HG02798 (cell line): Measurements from ENCODE around the gene VIM.

Experiments
- ATAC-seq: cut with Tn5 transposase; IDR thresholded peaks from one replicate; pipeline ENCODE4 v1.9.1; 2021; ENCODE audit warnings: mild to moderate bottlenecking; ENCODE audit not compliant: unreplicated experiment, poor library complexity

The VIM gene

GRCh38 chr10:17229967-17230682, 2.1 kb downstream of the VIM start:
- peak; percentile 56 for ATAC-seq

GRCh38 chr10:17231788-17232187, 3.7 kb downstream of the VIM start:
- no peak for ATAC-seq

- no peak for ATAC-seq
Observed at GRCh38 chr10:17232276-17232960, 4.4 kb downstream of the VIM start.

GRCh38 chr10:17233286-17233991, 5.4 kb downstream of the VIM start:
- ATAC-seq, result no peak

DNA sequence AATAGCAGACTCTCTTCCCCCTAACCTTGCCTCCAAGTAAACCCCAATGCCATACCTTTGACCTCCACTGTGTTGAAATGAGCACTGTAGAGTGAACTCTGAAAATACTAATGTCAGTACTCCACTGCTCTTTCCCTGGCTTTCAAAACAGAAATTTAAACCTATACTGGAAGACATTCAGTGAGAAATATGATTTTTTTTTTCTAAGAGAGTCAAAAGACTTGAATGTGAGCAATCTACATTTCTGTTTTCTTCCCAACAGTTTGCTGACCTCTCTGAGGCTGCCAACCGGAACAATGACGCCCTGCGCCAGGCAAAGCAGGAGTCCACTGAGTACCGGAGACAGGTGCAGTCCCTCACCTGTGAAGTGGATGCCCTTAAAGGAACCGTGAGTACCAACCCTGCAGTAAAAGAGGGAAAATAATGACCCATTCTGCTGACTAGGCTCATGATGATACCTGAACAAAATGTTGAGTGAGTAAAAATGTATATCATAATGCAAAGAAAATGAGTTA, 6.4 kb downstream of the VIM start:
- no peak for ATAC-seq

DNA sequence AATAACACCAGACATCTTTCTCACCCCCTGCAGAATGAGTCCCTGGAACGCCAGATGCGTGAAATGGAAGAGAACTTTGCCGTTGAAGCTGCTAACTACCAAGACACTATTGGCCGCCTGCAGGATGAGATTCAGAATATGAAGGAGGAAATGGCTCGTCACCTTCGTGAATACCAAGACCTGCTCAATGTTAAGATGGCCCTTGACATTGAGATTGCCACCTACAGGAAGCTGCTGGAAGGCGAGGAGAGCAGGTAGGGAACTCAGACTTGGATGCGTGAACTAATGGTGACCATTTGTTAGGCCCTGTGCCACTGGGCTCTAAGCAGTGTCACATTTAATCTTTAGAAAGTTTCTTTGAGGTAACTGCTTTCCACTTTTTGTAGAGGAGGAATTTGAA, 7.1 kb downstream of the VIM start:
- ATAC-seq, result no peak

DNA sequence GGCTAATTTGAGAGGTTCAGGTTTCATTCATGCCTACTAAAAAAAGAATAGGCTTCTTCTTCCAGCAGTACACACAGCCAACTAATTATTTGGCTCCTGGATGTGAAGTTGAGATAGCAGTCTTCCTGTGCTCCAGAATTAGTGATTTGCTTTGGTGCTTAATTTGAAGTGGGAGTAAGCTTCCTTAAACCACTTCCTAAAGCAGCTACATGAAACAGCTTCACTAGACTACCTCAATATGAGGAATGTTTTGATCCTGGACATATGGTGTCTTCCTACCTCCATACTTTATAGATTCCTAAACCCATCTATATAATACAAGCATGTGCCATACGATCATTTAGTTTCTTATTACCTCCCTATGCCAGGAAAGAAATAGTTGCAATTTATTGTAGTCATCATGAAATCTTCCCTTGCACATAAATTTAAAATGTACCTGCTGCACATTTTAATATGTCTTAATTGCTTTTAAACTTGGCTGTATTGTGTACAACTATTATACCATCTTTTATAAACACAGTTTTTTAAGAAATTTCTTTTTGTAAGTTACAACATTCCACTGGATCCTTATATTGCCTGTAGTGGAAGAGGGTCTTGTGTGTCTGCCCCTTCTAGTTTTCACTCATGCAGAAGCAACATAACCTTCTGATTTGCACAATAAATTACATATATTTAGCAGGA, 8.6 kb downstream of the VIM start:
- ATAC-seq, result no peak

DNA sequence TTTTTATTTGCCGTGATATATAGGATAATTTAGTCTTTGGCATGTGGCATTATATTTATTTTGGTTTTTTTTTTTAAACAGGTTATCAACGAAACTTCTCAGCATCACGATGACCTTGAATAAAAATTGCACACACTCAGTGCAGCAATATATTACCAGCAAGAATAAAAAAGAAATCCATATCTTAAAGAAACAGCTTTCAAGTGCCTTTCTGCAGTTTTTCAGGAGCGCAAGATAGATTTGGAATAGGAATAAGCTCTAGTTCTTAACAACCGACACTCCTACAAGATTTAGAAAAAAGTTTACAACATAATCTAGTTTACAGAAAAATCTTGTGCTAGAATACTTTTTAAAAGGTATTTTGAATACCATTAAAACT, 9.1 kb downstream of the VIM start:
- ATAC-seq, result no peak

DNA sequence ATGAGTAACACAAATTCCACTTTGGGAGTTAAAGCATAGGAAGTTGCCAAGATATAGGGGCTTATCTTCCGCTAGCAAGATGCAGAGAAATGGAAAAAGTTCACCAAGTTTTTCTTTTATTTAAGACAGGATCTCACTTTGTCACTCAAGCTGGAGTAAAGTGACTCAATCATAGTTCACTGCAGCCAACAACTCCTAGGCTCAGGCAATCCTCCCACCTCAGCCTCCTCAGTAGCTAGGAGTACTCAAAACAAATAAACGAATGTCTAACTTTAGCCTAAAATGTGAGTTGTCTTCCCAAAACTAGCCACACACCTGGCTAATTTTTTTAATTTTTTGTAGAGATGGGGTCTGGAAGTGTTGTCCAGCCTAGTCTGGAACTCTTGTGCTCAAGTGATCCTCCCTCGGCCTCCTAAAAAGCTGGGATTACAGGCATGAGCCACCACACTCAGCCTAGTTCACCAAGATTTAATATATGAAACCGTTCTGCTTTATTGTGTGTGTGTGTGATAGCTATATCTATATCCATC, 9.9 kb downstream of the VIM start:
- ATAC-seq, result no peak

DNA sequence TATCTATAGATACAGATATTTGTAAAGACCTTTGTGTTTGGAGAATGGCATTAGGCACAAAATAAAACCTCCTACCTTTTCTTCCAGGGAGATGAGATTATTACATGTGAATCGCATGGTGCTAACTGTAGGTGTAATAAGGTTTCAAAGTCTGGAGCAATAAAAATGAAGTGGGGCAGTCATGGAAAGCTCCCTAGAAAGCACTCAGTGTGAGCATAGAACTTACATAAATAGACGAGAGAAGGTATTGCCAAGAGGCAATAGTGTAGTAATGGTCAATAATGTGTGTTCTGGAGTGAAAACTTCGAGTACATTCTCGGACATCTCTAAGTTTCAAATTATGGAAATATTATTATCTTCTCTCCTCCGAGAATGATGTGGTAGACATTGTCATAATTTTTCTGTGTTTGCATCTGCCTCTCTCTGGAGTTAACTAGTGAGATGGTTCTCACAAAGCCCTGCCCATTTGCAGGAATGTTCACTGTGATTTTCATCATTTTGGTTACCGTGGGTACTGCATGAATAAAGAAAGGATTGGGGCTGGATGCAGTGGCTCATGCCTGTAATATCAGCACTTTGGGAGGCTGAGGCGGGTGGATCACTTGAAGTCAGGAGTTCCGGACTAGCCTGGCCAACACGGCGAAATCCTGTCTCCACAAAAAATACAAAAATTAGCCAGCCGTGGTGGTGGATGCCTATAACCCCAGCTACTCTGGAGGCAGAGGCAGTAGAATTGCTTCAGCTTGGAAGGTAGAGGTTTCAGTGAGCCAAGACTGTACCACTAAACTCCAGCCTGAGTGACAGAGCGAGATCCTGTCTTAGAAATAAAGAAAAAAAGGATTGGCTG, 10.6 kb downstream of the VIM start:
- no peak for ATAC-seq

- ATAC-seq, result no peak
Observed at GRCh38 chr10:17239345-17240085, 11.5 kb downstream of the VIM start.

- ATAC-seq, result no peak
Observed at GRCh38 chr10:17240096-17240495, 12.1 kb downstream of the VIM start.

DNA sequence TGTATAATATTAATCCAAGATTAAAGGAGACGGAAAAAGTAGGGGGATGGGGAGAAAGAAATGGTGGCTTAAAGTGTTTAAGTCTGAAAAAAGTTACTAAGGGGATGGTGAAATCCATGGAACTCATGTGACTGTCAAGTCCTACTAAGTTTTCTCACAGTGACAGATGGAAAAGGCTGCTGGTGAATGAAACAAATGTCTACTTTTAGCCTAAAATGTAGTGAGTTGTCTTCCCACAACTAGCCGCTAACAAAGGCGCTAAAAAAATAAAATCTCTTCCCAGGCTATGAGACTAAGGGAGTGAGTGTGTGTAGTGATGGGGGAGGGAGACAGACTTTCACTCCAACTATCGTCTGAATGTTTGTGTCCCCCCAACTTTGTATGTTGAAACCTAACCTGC, 12.6 kb downstream of the VIM start:
- no peak for ATAC-seq

- no peak for ATAC-seq
Observed at GRCh38 chr10:17241611-17242333, 13.7 kb downstream of the VIM start.

- ATAC-seq, result no peak
Observed at GRCh38 chr10:17244700-17245365, 16.8 kb downstream of the VIM start.

DNA sequence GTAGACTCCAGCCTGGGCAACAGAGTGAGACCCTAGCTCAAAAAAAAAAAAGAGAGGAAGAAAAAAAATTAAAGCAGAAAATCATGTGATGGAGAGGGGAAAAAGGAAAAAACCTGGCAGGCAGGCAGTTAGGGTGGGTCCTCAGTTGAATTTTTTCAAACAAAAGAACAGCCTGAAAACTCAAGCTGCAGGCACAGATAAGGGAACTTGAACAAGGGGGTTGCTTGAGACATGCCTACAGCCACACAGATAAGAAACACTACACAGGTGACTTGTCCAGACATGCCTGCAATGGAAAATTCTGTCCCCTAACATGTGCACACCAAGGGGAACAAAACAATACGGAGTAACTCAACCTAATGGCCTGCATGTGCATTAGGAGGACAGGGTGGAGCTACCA, 19.2 kb downstream of the VIM start:
- no peak for ATAC-seq

GRCh38 chr10:17248964-17249363, 20.9 kb downstream of the VIM start:
- no peak for ATAC-seq

- no peak for ATAC-seq
Observed at GRCh38 chr10:17249820-17250219, 21.8 kb downstream of the VIM start.
